ENCODE data around the gene SSPN. TPM values are rescaled to one million over a fixed set of nuclear protein-coding genes. Genes with fewer than 3 reads are reported as not detected.

The SSPN gene
- total RNA-seq, 1 experiment from 2014 or later = 1.8 TPM

- Mint-ChIP-seq H3K36me3 (peaks cover 28% of the 10 kb centered on the region), H3K27ac (no peak overlapping the region), H3K9me3 (peaks cover 47% of the 10 kb centered on the region), H3K4me1 (no peaks in the 10 kb centered on the region), H3K27me3 (ENCODE audit: low read depth) (0 out of 2 replicates have a peak, but pooled peaks cover 4% of the 10 kb centered on the region), H3K4me3 (no peak overlapping the region)
- no peak for ATAC-seq
- CTCF ChIA-PET = no interaction called here
- POLR2A ChIA-PET = no interaction called here
- no peak for TF ChIP-seq ZNF425 (CRISPR knock-in tag; conservative IDR thresholded peaks at IDR 0.05)
- no peak for TF ChIP-seq MXD4 (CRISPR knock-in tag; IDR thresholded peaks at IDR 0.05; ENCODE audit: borderline replicate concordance)
- TF ChIP-seq TCF7 (CRISPR knock-in tag; IDR thresholded peaks at IDR 0.05; ENCODE audit: low read depth) = no peak
- TF ChIP-seq AR (CRISPR knock-in tag; IDR thresholded peaks at IDR 0.05) = no peak
- DNase-seq (ENCODE audit: low spot score) = no peak
Observed at GRCh38 chr12:26255893-26256645, 60.7 kb downstream of the SSPN start.

GRCh38 chr12:26264215-26264838, 69.0 kb downstream of the SSPN start:
- ChIA-PET POLR2A (no interaction called here), CTCF (no interaction called here)
- Mint-ChIP-seq H3K9me3 (peaks cover 9% of the 10 kb centered on the region), H3K27ac (no peak overlapping the region), H3K36me3 (no peaks in the 10 kb centered on the region), H3K27me3 (ENCODE audit: low read depth) (no peaks in the 10 kb centered on the region), H3K4me1 (no peaks in the 10 kb centered on the region), H3K4me3 (no peak overlapping the region)
- ATAC-seq (no peak), DNase-seq (ENCODE audit: low spot score) (no peak)
- TF ChIP-seq TP53 (CRISPR knock-in tag; IDR thresholded peaks at IDR 0.05) (no peak), ZNF121 (CRISPR knock-in tag; IDR thresholded peaks at IDR 0.05) (no peak), ZNF138 (CRISPR knock-in tag; conservative IDR thresholded peaks at IDR 0.05) (no peak), IRF1 (CRISPR knock-in tag; IDR thresholded peaks at IDR 0.05) (no peak), ZNF425 (CRISPR knock-in tag; conservative IDR thresholded peaks at IDR 0.05) (no peak), USF1 (CRISPR knock-in tag; IDR thresholded peaks at IDR 0.05) (no peak), RELA (CRISPR knock-in tag; IDR thresholded peaks at IDR 0.05; ENCODE audit: borderline replicate concordance) (no peak), ZBTB43 (CRISPR knock-in tag; IDR thresholded peaks at IDR 0.05) (no peak), HMGXB4 (CRISPR knock-in tag; IDR thresholded peaks at IDR 0.05) (no peak)
